ENCODE data around the gene UNC13C. TPM values are rescaled to one million over a fixed set of nuclear protein-coding genes. Genes with fewer than 3 reads are reported as not detected.

UNC13C gene
- total and polyA plus RNA-seq, 2 experiments from 2014 or later = 0.92 to 10.3 TPM

DNA sequence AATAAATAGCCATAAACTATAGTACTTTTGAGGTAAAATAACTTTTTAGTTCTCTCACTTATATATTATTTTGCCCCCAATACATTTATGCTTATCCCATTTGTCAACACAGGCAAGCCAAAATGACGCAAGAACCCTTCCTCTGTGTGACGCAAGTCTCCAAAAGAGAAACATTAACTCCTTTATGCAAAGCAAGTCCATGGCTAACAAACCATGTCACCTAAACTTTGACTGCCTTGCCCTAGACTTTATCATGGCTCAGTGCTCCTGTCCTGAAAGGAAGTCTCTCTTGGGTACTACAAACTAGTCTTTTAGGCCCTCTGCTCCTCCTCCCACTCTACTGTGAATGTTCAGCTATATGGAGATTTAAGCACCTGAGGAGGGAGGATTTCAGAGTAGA, 230.5 kb downstream of the UNC13C start:
- DNase-seq (ENCODE audit: low spot score) = no peak
- H3K4me2 ChIP-seq = no peak overlapping the region
- H4K20me1 ChIP-seq (ENCODE audit: insufficient read depth, poor library complexity, severe bottlenecking) = no peaks in the 10 kb centered on the region
- no peaks in the 10 kb centered on the region for H3K79me2 ChIP-seq
- H3K27ac ChIP-seq = no peak overlapping the region
- H3K9me2 ChIP-seq (replicated peaks; ENCODE audit: insufficient read depth) = no peaks in the 10 kb centered on the region
- TF ChIP-seq EZH2phosphoT487 (IDR thresholded peaks at IDR 0.05; ENCODE audit: low read depth, severe bottlenecking, unreplicated experiment) (no peak), EZH2 (IDR thresholded peaks at IDR 0.05; ENCODE audit: borderline replicate concordance) (no peak)
- TF ChIP-seq, protein P1, sequence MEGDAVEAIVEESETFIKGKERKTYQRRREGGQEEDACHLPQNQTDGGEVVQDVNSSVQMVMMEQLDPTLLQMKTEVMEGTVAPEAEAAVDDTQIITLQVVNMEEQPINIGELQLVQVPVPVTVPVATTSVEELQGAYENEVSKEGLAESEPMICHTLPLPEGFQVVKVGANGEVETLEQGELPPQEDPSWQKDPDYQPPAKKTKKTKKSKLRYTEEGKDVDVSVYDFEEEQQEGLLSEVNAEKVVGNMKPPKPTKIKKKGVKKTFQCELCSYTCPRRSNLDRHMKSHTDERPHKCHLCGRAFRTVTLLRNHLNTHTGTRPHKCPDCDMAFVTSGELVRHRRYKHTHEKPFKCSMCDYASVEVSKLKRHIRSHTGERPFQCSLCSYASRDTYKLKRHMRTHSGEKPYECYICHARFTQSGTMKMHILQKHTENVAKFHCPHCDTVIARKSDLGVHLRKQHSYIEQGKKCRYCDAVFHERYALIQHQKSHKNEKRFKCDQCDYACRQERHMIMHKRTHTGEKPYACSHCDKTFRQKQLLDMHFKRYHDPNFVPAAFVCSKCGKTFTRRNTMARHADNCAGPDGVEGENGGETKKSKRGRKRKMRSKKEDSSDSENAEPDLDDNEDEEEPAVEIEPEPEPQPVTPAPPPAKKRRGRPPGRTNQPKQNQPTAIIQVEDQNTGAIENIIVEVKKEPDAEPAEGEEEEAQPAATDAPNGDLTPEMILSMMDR (IDR thresholded peaks at IDR 0.05; ENCODE audit: poor library complexity) = no peak
- no peaks in the 10 kb centered on the region for H3K36me3 ChIP-seq (replicated peaks; ENCODE audit: insufficient read depth, low read depth)
- no peaks in the 10 kb centered on the region for H3K4me1 ChIP-seq (ENCODE audit: insufficient read depth)
- 83% methylated on average over 2 of the region's 2 CpGs for WGBS (ENCODE audit: low lambda C conversion rate, missing lambda C conversion rate)
- H2AFZ ChIP-seq = no peak overlapping the region
- H3K4me3 ChIP-seq = no peak overlapping the region
- H3K9me3 ChIP-seq (ENCODE audit: low read depth) = no peaks in the 10 kb centered on the region
- no peaks in the 10 kb centered on the region for H3K27me3 ChIP-seq

DNA sequence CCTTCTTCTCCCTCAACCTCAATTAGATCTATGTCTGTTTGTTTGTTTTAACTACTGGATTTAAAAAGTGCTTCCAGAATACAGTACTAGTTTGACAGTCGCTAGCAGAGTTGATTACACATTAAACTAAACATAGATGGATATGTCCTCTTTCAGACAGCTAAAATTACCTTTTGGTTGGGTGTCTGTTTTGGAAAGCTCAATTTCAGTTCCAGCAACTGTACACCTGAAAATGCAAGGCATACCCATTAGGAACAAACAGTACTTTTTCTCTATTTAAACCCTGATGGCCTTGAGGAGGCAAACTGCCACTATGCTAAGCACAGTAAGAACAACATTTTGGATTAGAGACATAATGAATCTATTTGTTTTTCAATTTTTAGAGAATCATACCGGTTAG, 234.4 kb downstream of the UNC13C start:
- DNase-seq (ENCODE audit: low spot score) = no peak
- no peaks in the 10 kb centered on the region for H3K9me3 ChIP-seq (ENCODE audit: low read depth)
- H4K20me1 ChIP-seq (ENCODE audit: insufficient read depth, poor library complexity, severe bottlenecking) = no peaks in the 10 kb centered on the region
- no peaks in the 10 kb centered on the region for H3K4me1 ChIP-seq (ENCODE audit: insufficient read depth)
- TF ChIP-seq, protein P1 (IDR thresholded peaks at IDR 0.05; ENCODE audit: poor library complexity) = no peak
- no peak for TF ChIP-seq EZH2phosphoT487 (IDR thresholded peaks at IDR 0.05; ENCODE audit: low read depth, severe bottlenecking, unreplicated experiment)
- TF ChIP-seq EZH2 (IDR thresholded peaks at IDR 0.05; ENCODE audit: borderline replicate concordance) = no peak
- WGBS (ENCODE audit: low lambda C conversion rate, missing lambda C conversion rate) = 63% methylated on average over 2 of the region's 2 CpGs
- no peaks in the 10 kb centered on the region for H3K36me3 ChIP-seq (replicated peaks; ENCODE audit: insufficient read depth, low read depth)
- H3K4me3 ChIP-seq = no peak overlapping the region
- no peak overlapping the region for H2AFZ ChIP-seq
- no peaks in the 10 kb centered on the region for H3K27me3 ChIP-seq
- H3K79me2 ChIP-seq = no peaks in the 10 kb centered on the region
- no peak overlapping the region for H3K4me2 ChIP-seq
- H3K27ac ChIP-seq = no peak overlapping the region
- no peaks in the 10 kb centered on the region for H3K9me2 ChIP-seq (replicated peaks; ENCODE audit: insufficient read depth)

DNA sequence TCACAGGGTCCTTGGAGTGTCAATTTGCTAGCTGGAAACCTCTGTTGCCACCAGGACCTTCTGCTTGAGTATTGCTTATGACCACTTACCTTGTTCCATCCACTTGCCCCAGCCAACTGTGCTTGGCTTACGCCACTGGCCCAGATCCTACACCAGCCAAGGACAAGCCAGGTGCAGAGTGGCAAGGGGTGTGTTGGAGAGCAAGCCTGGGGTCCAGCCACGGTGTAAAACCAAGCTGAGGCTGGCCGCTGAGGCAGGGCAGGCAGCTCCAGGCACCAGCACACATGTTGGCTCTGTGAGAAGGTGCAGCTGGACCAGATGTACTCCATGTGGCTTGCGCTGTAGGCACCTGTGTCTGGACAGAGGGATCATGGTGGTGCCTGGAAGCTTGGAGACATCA, 248.2 kb downstream of the UNC13C start:
- Histone ChIP-seq H3K4me3 (no peak overlapping the region), H4K20me1 (ENCODE audit: insufficient read depth, poor library complexity, severe bottlenecking) (no peaks in the 10 kb centered on the region), H3K27me3 (no peaks in the 10 kb centered on the region), H2AFZ (no peak overlapping the region), H3K4me2 (no peak overlapping the region), H3K27ac (no peak overlapping the region), H3K79me2 (no peaks in the 10 kb centered on the region), H3K4me1 (ENCODE audit: insufficient read depth) (no peaks in the 10 kb centered on the region), H3K9me3 (ENCODE audit: low read depth) (no peaks in the 10 kb centered on the region), H3K36me3 (replicated peaks; ENCODE audit: insufficient read depth, low read depth) (no peaks in the 10 kb centered on the region), H3K9me2 (replicated peaks; ENCODE audit: insufficient read depth) (no peaks in the 10 kb centered on the region)
- no peak for DNase-seq (ENCODE audit: low spot score)
- TF ChIP-seq EZH2phosphoT487 (IDR thresholded peaks at IDR 0.05; ENCODE audit: low read depth, severe bottlenecking, unreplicated experiment) (no peak), EZH2 (IDR thresholded peaks at IDR 0.05; ENCODE audit: borderline replicate concordance) (no peak)
- TF ChIP-seq, protein P1 (IDR thresholded peaks at IDR 0.05; ENCODE audit: poor library complexity) = no peak
- WGBS (ENCODE audit: low lambda C conversion rate, missing lambda C conversion rate) = 75% methylated on average over 4 of the region's 4 CpGs

DNA sequence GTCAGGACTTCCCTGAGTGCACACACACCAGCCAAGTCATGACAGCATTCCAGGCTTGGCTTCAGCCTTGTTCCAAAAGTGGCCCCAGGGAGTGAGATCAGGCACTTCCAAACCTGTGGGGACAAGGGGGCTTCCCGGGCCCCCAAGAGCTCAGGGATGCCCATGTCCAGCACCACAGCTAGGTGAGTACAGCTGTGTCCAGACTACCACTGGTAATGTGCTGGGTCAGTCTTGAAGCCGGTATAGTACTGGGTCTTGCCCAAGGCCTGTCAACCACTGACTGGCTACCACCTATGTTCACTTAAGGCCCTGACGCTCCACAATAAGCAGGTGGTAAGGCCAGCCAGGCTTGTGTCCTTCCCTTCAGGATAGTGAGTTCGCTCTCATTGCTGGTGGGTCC, 249.3 kb downstream of the UNC13C start:
- Histone ChIP-seq H2AFZ (no peak overlapping the region), H3K27ac (no peak overlapping the region), H3K9me2 (replicated peaks; ENCODE audit: insufficient read depth) (no peaks in the 10 kb centered on the region), H3K36me3 (replicated peaks; ENCODE audit: insufficient read depth, low read depth) (no peaks in the 10 kb centered on the region), H3K79me2 (no peaks in the 10 kb centered on the region), H3K27me3 (no peaks in the 10 kb centered on the region), H3K9me3 (ENCODE audit: low read depth) (no peaks in the 10 kb centered on the region), H4K20me1 (ENCODE audit: insufficient read depth, poor library complexity, severe bottlenecking) (no peaks in the 10 kb centered on the region), H3K4me2 (no peak overlapping the region), H3K4me3 (no peak overlapping the region), H3K4me1 (ENCODE audit: insufficient read depth) (no peaks in the 10 kb centered on the region)
- WGBS (ENCODE audit: low lambda C conversion rate, missing lambda C conversion rate) = 79% methylated on average over 4 of the region's 4 CpGs
- DNase-seq (ENCODE audit: low spot score) = no peak
- TF ChIP-seq EZH2phosphoT487 (IDR thresholded peaks at IDR 0.05; ENCODE audit: low read depth, severe bottlenecking, unreplicated experiment) (no peak), EZH2 (IDR thresholded peaks at IDR 0.05; ENCODE audit: borderline replicate concordance) (no peak)
- TF ChIP-seq, protein P1 (IDR thresholded peaks at IDR 0.05; ENCODE audit: poor library complexity) = no peak
